ENCODE data around the gene ALDOB. TPM values are rescaled to one million over a fixed set of nuclear protein-coding genes. Genes with fewer than 3 reads are reported as not detected.

Gene ALDOB
- total and polyA plus RNA-seq, 2 donors (not counting 3 experiments of a cell fraction or from before 2014, with no cell fraction given): not detected

GRCh38 chr9:101478906-101479305, 43.3 kb upstream of the ALDOB start:
- CTCF ChIA-PET: no interaction called here
- intact Hi-C loops (cut with micrococcal nuclease): no loop called here

More at GRCh38 chr9:101478906-101479305, 43.3 kb upstream of the ALDOB start:
- Histone ChIP-seq H3K9me1 (replicated peaks; ENCODE audit: control insufficient read depth, extremely low read depth, insufficient read depth, low read length) (no peaks in the 10 kb centered on the region), H4K20me1 (replicated peaks; ENCODE audit: control insufficient read depth, extremely low read depth, insufficient read depth, low read length) (no peaks in the 10 kb centered on the region), H3K27ac (ENCODE audit: insufficient read depth, low read depth, low read length) (no peak overlapping the region), H3K27me3 (ENCODE audit: control insufficient read depth in 2 of 2, insufficient read depth in 2 of 2, low read length in 2 of 2) (no peaks in the 10 kb centered on the region), H2AFZ (ENCODE audit: low read depth, low read length) (no peak overlapping the region), H3K4me3 (replicated peaks in 1 of 3; ENCODE audit: insufficient read depth in 1 of 3, low read depth in 1 of 3, low read length in 3 of 3) (no peak overlapping the region), H3K4me2 (ENCODE audit: insufficient read depth, low read length) (no peak overlapping the region), H3K9me3 (replicated peaks; ENCODE audit: control insufficient read depth, insufficient read depth, low read length) (no peaks in the 10 kb centered on the region), H3K36me3 (ENCODE audit: control insufficient read depth in 2 of 2, extremely low read depth in 1 of 2, insufficient read depth in 2 of 2, low read length in 2 of 2) (no peaks in the 10 kb centered on the region), H3K4me1 (ENCODE audit: control insufficient read depth, extremely low read depth, insufficient read depth, low read length) (no peaks in the 10 kb centered on the region), H3K9ac (replicated peaks; ENCODE audit: extremely low read depth, insufficient read depth, low read length) (no peak overlapping the region), H3K79me2 (ENCODE audit: control insufficient read depth, insufficient read depth, low read length) (no peaks in the 10 kb centered on the region)
- DNase-seq (ENCODE audit: low read depth, low spot score): no peak
- FAIRE-seq: no peak
- TF ChIP-seq CTCF (IDR thresholded peaks at IDR 0.05; ENCODE audit: extremely low read depth in 1 of 2, insufficient read depth in 1 of 2, low read depth in 1 of 2, low read length in 2 of 2): no peak
- no peak for TF ChIP-seq FOS (IDR thresholded peaks at IDR 0.05; ENCODE audit: borderline replicate concordance, insufficient read depth, low read length)
- no peak for TF ChIP-seq MYC (IDR thresholded peaks at IDR 0.05; ENCODE audit: low read depth, low read length)
- TF ChIP-seq EZH2 (IDR thresholded peaks at IDR 0.05; ENCODE audit: borderline replicate concordance, low read depth, low read length, severe bottlenecking): no peak
- TF ChIP-seq GATA2 (IDR thresholded peaks at IDR 0.05; ENCODE audit: insufficient read depth, insufficient read length, low read depth, low read length): no peak
- TF ChIP-seq MAX (IDR thresholded peaks at IDR 0.05; ENCODE audit: insufficient read depth, insufficient read length): no peak
- no peak for TF ChIP-seq POLR2AphosphoS5 (IDR thresholded peaks at IDR 0.05; ENCODE audit: insufficient read depth, low read depth, low read length)
- no peak for TF ChIP-seq JUN (IDR thresholded peaks at IDR 0.05; ENCODE audit: borderline replicate concordance, insufficient read depth, insufficient read length, low read depth)
- TF ChIP-seq POLR2A (IDR thresholded peaks at IDR 0.05; ENCODE audit: low read depth, low read length): no peak
- POLR2A ChIA-PET: no interaction called here
- no TSS peak for BruUV-seq (replicated peaks)
- dilution Hi-C loops (cut with MboI; ENCODE audit: extremely low pct_ligation_motif_present, low sequenced_read_pairs): no loop called here
